Neural cell (in vitro differentiated cells): ENCODE data around the gene ERC2.

Source experiments
- EP300 ChIP-seq: fragments of 450-650 bp; conservative IDR thresholded peaks from 2 replicates; pipeline ENCODE4 v1.6.1; 2014; ENCODE audit warnings: antibody characterized with exemption, mild to moderate bottlenecking, moderate library complexity; ENCODE audit not compliant: poor library complexity, severe bottlenecking
- EZH2 ChIP-seq: fragments of 200-600, 300-800 bp; shearing (Covaris generic), sonication (generic); IDR thresholded peaks from 2 replicates; pipeline ENCODE4 v1.6.1; 2014; ENCODE audit warnings: antibody characterized with exemption, low read length, borderline replicate concordance, mild to moderate bottlenecking; ENCODE audit not compliant: insufficient read depth, poor library complexity, severe bottlenecking
- POLR2AphosphoS5 ChIP-seq: IDR thresholded peaks from 2 replicates; pipeline ENCODE4 v1.6.1; 2012
- RAD21 ChIP-seq: fragments of 450-650 bp; conservative IDR thresholded peaks from 2 replicates; pipeline ENCODE4 v1.6.1; 2014; ENCODE audit warnings: antibody characterized with exemption, mild to moderate bottlenecking, moderate library complexity
- REST ChIP-seq: IDR thresholded peaks from 2 replicates; pipeline ENCODE4 v1.6.1; 2012; ENCODE audit warnings: borderline replicate concordance
- SMC3 ChIP-seq: fragments of 450-650 bp; conservative IDR thresholded peaks from 2 replicates; pipeline ENCODE4 v1.6.1; 2014; ENCODE audit warnings: antibody characterized with exemption, mild to moderate bottlenecking, moderate library complexity; ENCODE audit not compliant: poor library complexity
- TAF1 ChIP-seq: IDR thresholded peaks from 2 replicates; pipeline ENCODE4 v1.6.1; 2012; ENCODE audit warnings: low read depth
- TF ChIP-seq, protein P1 (sequence below): fragments of 450-650 bp; IDR thresholded peaks from 2 replicates; pipeline ENCODE4 v1.5.1; 2014; ENCODE audit warnings: antibody characterized with exemption, mild to moderate bottlenecking, moderate library complexity; ENCODE audit not compliant: poor library complexity, severe bottlenecking

- TF ChIP-seq, protein P1, sequence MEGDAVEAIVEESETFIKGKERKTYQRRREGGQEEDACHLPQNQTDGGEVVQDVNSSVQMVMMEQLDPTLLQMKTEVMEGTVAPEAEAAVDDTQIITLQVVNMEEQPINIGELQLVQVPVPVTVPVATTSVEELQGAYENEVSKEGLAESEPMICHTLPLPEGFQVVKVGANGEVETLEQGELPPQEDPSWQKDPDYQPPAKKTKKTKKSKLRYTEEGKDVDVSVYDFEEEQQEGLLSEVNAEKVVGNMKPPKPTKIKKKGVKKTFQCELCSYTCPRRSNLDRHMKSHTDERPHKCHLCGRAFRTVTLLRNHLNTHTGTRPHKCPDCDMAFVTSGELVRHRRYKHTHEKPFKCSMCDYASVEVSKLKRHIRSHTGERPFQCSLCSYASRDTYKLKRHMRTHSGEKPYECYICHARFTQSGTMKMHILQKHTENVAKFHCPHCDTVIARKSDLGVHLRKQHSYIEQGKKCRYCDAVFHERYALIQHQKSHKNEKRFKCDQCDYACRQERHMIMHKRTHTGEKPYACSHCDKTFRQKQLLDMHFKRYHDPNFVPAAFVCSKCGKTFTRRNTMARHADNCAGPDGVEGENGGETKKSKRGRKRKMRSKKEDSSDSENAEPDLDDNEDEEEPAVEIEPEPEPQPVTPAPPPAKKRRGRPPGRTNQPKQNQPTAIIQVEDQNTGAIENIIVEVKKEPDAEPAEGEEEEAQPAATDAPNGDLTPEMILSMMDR: no peak
- TF ChIP-seq SMC3 (no peak), POLR2AphosphoS5 (no peak), EZH2 (no peak), EP300 (no peak), REST (no peak), RAD21 (no peak), TAF1 (no peak)
Observed at GRCh38 chr3:55490276-55490913, 977.9 kb downstream of the ERC2 start.
